HL-60 (cell line): ENCODE measurements around the gene BCL2L12.

Experiments
- GABPA ChIP-seq: IDR thresholded peaks from 2 replicates; pipeline ENCODE4 v1.6.1; 2012; ENCODE audit warnings: low read depth
- POLR2AphosphoS5 ChIP-seq: IDR thresholded peaks from 2 replicates; pipeline ENCODE4 v1.6.1; 2012; ENCODE audit warnings: low read depth
- REST ChIP-seq: IDR thresholded peaks from 2 replicates; pipeline ENCODE4 v1.6.1; 2012; ENCODE audit warnings: low read depth; ENCODE audit not compliant: insufficient replicate concordance
- TF ChIP-seq, protein P1 (sequence below): IDR thresholded peaks from one replicate; pipeline ENCODE4 v1.5.1; 2011; ENCODE audit warnings: low read length, control low read depth, inconsistent platforms; ENCODE audit not compliant: insufficient read depth

- TF ChIP-seq, protein P1, sequence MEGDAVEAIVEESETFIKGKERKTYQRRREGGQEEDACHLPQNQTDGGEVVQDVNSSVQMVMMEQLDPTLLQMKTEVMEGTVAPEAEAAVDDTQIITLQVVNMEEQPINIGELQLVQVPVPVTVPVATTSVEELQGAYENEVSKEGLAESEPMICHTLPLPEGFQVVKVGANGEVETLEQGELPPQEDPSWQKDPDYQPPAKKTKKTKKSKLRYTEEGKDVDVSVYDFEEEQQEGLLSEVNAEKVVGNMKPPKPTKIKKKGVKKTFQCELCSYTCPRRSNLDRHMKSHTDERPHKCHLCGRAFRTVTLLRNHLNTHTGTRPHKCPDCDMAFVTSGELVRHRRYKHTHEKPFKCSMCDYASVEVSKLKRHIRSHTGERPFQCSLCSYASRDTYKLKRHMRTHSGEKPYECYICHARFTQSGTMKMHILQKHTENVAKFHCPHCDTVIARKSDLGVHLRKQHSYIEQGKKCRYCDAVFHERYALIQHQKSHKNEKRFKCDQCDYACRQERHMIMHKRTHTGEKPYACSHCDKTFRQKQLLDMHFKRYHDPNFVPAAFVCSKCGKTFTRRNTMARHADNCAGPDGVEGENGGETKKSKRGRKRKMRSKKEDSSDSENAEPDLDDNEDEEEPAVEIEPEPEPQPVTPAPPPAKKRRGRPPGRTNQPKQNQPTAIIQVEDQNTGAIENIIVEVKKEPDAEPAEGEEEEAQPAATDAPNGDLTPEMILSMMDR = no peak
- no peak for TF ChIP-seq GABPA
- no peak for TF ChIP-seq POLR2AphosphoS5
- TF ChIP-seq REST = no peak
Observed at GRCh38 chr19:49666120-49666444, 349 bp downstream of the BCL2L12 start.
